ENCODE results near the gene PRR11.

- TF ChIP-seq CTCF (conservative IDR thresholded peaks at IDR 0.05; ENCODE audit: low read length) (no peak), EZH2phosphoT487 (IDR thresholded peaks at IDR 0.05; ENCODE audit: borderline replicate concordance) (no peak)
Measured at GRCh38 chr17:59151591-59151990, 4.0 kb upstream of the PRR11 start.

Data from Loucy (cell line).